ENCODE measurements around the gene NCF1. TPM values are rescaled to one million over a fixed set of nuclear protein-coding genes. Genes with fewer than 3 reads are reported as not detected.

NCF1 gene
- not detected in 2 replicates for total RNA-seq

GRCh38 chr7:74773760-74774750 lies at the start of gene NCF1:
Gene NCF1 (plus strand): TSS chr7:74774011. CDS start chr7:74774032, 21 bp downstream.

Other genes with a start within 250 kb of the NCF1 start
- 97.4 and 146 TPM in 2 replicates for gene GTF2I, start 116.3 kb upstream of the NCF1 start, total RNA-seq
- gene GTF2IRD2, start 77.6 kb downstream of the NCF1 start, total RNA-seq, result 4.5 and 4.9 TPM in 2 replicates
- gene CASTOR2, start 190.7 kb downstream of the NCF1 start, total RNA-seq, result 5.6 and 12.2 TPM in 2 replicates

All from smooth muscle cell of the umbilical artery (primary cell).